ENCODE measurements around the gene JAKMIP1.

JAKMIP1 gene

GRCh38 chr4:6229671-6230501 is 29.5 kb upstream of the JAKMIP1 start:
- TF ChIP-seq POU2F2 (IDR thresholded peaks at IDR 0.05; ENCODE audit: low read depth, low read length) (no peak), PAX5 (IDR thresholded peaks at IDR 0.05; ENCODE audit: insufficient read depth, low read length, severe bottlenecking) (no peak), TAF1 (IDR thresholded peaks at IDR 0.05; ENCODE audit: low read depth, low read length) (no peak), POLR2A (IDR thresholded peaks at IDR 0.05; ENCODE audit: low read depth, low read length) (no peak)
- no peak for FAIRE-seq
- DNase-seq (ENCODE audit: insufficient read length, low spot score): no peak

- TF ChIP-seq TAF1 (IDR thresholded peaks at IDR 0.05; ENCODE audit: low read depth, low read length): no peak
- no peak for TF ChIP-seq POU2F2 (IDR thresholded peaks at IDR 0.05; ENCODE audit: low read depth, low read length)
- TF ChIP-seq POLR2A (IDR thresholded peaks at IDR 0.05; ENCODE audit: low read depth, low read length): no peak
- no peak for TF ChIP-seq SPI1 (IDR thresholded peaks at IDR 0.05; ENCODE audit: low read depth, low read length)
- no peak for TF ChIP-seq PAX5 (IDR thresholded peaks at IDR 0.05; ENCODE audit: insufficient read depth, low read length, severe bottlenecking)
- TF ChIP-seq POLR2AphosphoS5 (IDR thresholded peaks at IDR 0.05; ENCODE audit: low read depth, low read length): no peak
- no peak for FAIRE-seq
These were observed 28.7 kb upstream of the JAKMIP1 start for GRCh38 chr4:6229095-6229494.

GRCh38 chr4:6228158-6229067 is 28.1 kb upstream of the JAKMIP1 start:
- FAIRE-seq (no peak), DNase-seq (ENCODE audit: insufficient read length, low spot score) (no peak)
- TF ChIP-seq SPI1 (IDR thresholded peaks at IDR 0.05; ENCODE audit: low read depth, low read length): no peak
- TF ChIP-seq POLR2AphosphoS5 (IDR thresholded peaks at IDR 0.05; ENCODE audit: low read depth, low read length): no peak
- TF ChIP-seq POU2F2 (IDR thresholded peaks at IDR 0.05; ENCODE audit: low read depth, low read length): no peak
- TF ChIP-seq POLR2A (IDR thresholded peaks at IDR 0.05; ENCODE audit: low read depth, low read length): no peak
- TF ChIP-seq TAF1 (IDR thresholded peaks at IDR 0.05; ENCODE audit: low read depth, low read length): no peak
- TF ChIP-seq PAX5 (IDR thresholded peaks at IDR 0.05; ENCODE audit: insufficient read depth, low read length, severe bottlenecking): no peak

More at GRCh38 chr4:6229095-6229494, 28.7 kb upstream of the JAKMIP1 start:
- no peak for DNase-seq (ENCODE audit: insufficient read length, low spot score)

GRCh38 chr4:6227412-6228157 is 27.2 kb upstream of the JAKMIP1 start:
- no peak for DNase-seq (ENCODE audit: insufficient read length, low spot score)

GRCh38 chr4:6226506-6226905 is 26.2 kb upstream of the JAKMIP1 start:
- no peak for FAIRE-seq
- TF ChIP-seq POU2F2 (IDR thresholded peaks at IDR 0.05; ENCODE audit: low read depth, low read length): no peak
- no peak for DNase-seq (ENCODE audit: insufficient read length, low spot score)

More at GRCh38 chr4:6227412-6228157, 27.2 kb upstream of the JAKMIP1 start:
- FAIRE-seq: no peak
- TF ChIP-seq TAF1 (IDR thresholded peaks at IDR 0.05; ENCODE audit: low read depth, low read length): no peak
- no peak for TF ChIP-seq POLR2AphosphoS5 (IDR thresholded peaks at IDR 0.05; ENCODE audit: low read depth, low read length)
- TF ChIP-seq POU2F2 (IDR thresholded peaks at IDR 0.05; ENCODE audit: low read depth, low read length): no peak
- TF ChIP-seq SPI1 (IDR thresholded peaks at IDR 0.05; ENCODE audit: low read depth, low read length): no peak
- TF ChIP-seq POLR2A (IDR thresholded peaks at IDR 0.05; ENCODE audit: low read depth, low read length): no peak
- no peak for TF ChIP-seq PAX5 (IDR thresholded peaks at IDR 0.05; ENCODE audit: insufficient read depth, low read length, severe bottlenecking)

GRCh38 chr4:6225469-6225868 is 25.1 kb upstream of the JAKMIP1 start:
- no peak for DNase-seq (ENCODE audit: insufficient read length, low spot score)
- no peak for TF ChIP-seq SPI1 (IDR thresholded peaks at IDR 0.05; ENCODE audit: low read depth, low read length)
- TF ChIP-seq PAX5 (IDR thresholded peaks at IDR 0.05; ENCODE audit: insufficient read depth, low read length, severe bottlenecking): no peak
- no peak for TF ChIP-seq POLR2A (IDR thresholded peaks at IDR 0.05; ENCODE audit: low read depth, low read length)
- FAIRE-seq: no peak

GRCh38 chr4:6224735-6225134 is 24.4 kb upstream of the JAKMIP1 start:
- no peak for FAIRE-seq
- DNase-seq (ENCODE audit: insufficient read length, low spot score): no peak
- TF ChIP-seq POLR2A (IDR thresholded peaks at IDR 0.05; ENCODE audit: low read depth, low read length) (no peak), SPI1 (IDR thresholded peaks at IDR 0.05; ENCODE audit: low read depth, low read length) (no peak), POU2F2 (IDR thresholded peaks at IDR 0.05; ENCODE audit: low read depth, low read length) (no peak), POLR2AphosphoS5 (IDR thresholded peaks at IDR 0.05; ENCODE audit: low read depth, low read length) (no peak), TAF1 (IDR thresholded peaks at IDR 0.05; ENCODE audit: low read depth, low read length) (no peak), PAX5 (IDR thresholded peaks at IDR 0.05; ENCODE audit: insufficient read depth, low read length, severe bottlenecking) (no peak)

GRCh38 chr4:6222761-6223292 is 22.5 kb upstream of the JAKMIP1 start:
- FAIRE-seq (no peak), DNase-seq (ENCODE audit: insufficient read length, low spot score) (no peak)
- no peak for TF ChIP-seq POLR2A (IDR thresholded peaks at IDR 0.05; ENCODE audit: low read depth, low read length)
- TF ChIP-seq POU2F2 (IDR thresholded peaks at IDR 0.05; ENCODE audit: low read depth, low read length): no peak
- TF ChIP-seq PAX5 (IDR thresholded peaks at IDR 0.05; ENCODE audit: insufficient read depth, low read length, severe bottlenecking): no peak
- no peak for TF ChIP-seq SPI1 (IDR thresholded peaks at IDR 0.05; ENCODE audit: low read depth, low read length)
